ENCODE results near the gene SCARB1. TPM values are rescaled to one million over a fixed set of nuclear protein-coding genes. Genes with fewer than 3 reads are reported as not detected.

Gene SCARB1
- total and polyA plus RNA-seq, 9 of the 15 experiments (the other 6 are each of a cell fraction or from before 2014, with no cell fraction given) = 0.56 to 157 (median 52.8) TPM

GRCh38 chr12:124867401-124867930 lies 3.8 kb upstream of the SCARB1 start (continued):
- TF ChIP-seq REST (IDR thresholded peaks at IDR 0.05; ENCODE audit: borderline replicate concordance) (no peak), REST (CRISPR knock-in tag; IDR thresholded peaks at IDR 0.05; ENCODE audit: low read depth) (no peak), TAF1 (IDR thresholded peaks at IDR 0.05; ENCODE audit: control insufficient read depth, extremely low read depth, insufficient read depth, low read length, severe bottlenecking) (peak; percentile 24), PREB (CRISPR knock-in tag; IDR thresholded peaks at IDR 0.05) (no peak), TOE1 (IDR thresholded peaks at IDR 0.05; ENCODE audit: borderline replicate concordance) (0 out of 2 replicates have a peak, but pooled peaks have one; percentile 27), TOE1 (CRISPR knock-in tag; IDR thresholded peaks at IDR 0.05; ENCODE audit: borderline replicate concordance, low read depth) (no peak), ZEB2 (IDR thresholded peaks at IDR 0.05) (peak; percentile 59; the same call in 1 of the 2 replicates), PHF21A (IDR thresholded peaks at IDR 0.05; ENCODE audit: borderline replicate concordance, low read depth) (no peak), IRF9 (tag; IDR thresholded peaks at IDR 0.05) (no peak), ILF3 (IDR thresholded peaks at IDR 0.05; ENCODE audit: borderline replicate concordance) (no peak), CREB3 (tag; conservative IDR thresholded peaks at IDR 0.05; ENCODE audit: low read depth) (peak; percentile 91), ZNF512 (tag; IDR thresholded peaks at IDR 0.05) (no peak), OTX1 (CRISPR knock-in tag; IDR thresholded peaks at IDR 0.05) (0 out of 2 replicates have a peak, but pooled peaks have one; percentile 8), BRF1 (IDR thresholded peaks at IDR 0.05; ENCODE audit: borderline replicate concordance, extremely low read depth, insufficient read length) (no peak), ZKSCAN3 (CRISPR knock-in tag; IDR thresholded peaks at IDR 0.05) (no peak), KHSRP (IDR thresholded peaks at IDR 0.05) (no peak)
